H9 (cell line): ENCODE results near the gene RIIAD1. TPM values are rescaled to one million over a fixed set of nuclear protein-coding genes. Genes with fewer than 3 reads are reported as not detected.

Source experiments
- DNase-seq: peaks from one replicate; pipeline ENCODE4 v3.0.0-alpha.2; 2017
- H2AFZ ChIP-seq: one replicate; pipeline ENCODE4 v1.6.1; 2013; ENCODE audit warnings: mild to moderate bottlenecking, low read length, control low read depth, moderate library complexity
- H2AK5ac ChIP-seq: 2 replicates; pipeline ENCODE4 v1.6.1; 2013; ENCODE audit warnings: low read length, control low read depth, mixed read lengths; ENCODE audit not compliant: insufficient read length
- H2BK120ac ChIP-seq: one replicate; pipeline ENCODE4 v1.6.1; 2013; ENCODE audit warnings: low read depth, mild to moderate bottlenecking, low read length, control low read depth, inconsistent platforms; ENCODE audit not compliant: poor library complexity, severe bottlenecking
- H2BK12ac ChIP-seq: 2 replicates; pipeline ENCODE4 v1.6.1; 2013; ENCODE audit warnings: low read length, control low read depth, mixed read lengths, low read depth; ENCODE audit not compliant: insufficient read length
- H2BK15ac ChIP-seq: 2 replicates; pipeline ENCODE4 v1.6.1; 2013; ENCODE audit warnings: low read depth, low read length, control low read depth
- H2BK20ac ChIP-seq: one replicate; pipeline ENCODE4 v1.6.1; 2013; ENCODE audit warnings: low read depth, mild to moderate bottlenecking, low read length, control low read depth, inconsistent platforms; ENCODE audit not compliant: poor library complexity, severe bottlenecking
- H2BK5ac ChIP-seq: 2 replicates; pipeline ENCODE4 v1.6.1; 2013; ENCODE audit warnings: low read length, control low read depth, mixed read lengths; ENCODE audit not compliant: insufficient read length
- H3K14ac ChIP-seq: 2 replicates; pipeline ENCODE4 v1.6.1; 2013; ENCODE audit warnings: low read length, control low read depth; ENCODE audit not compliant: insufficient read depth
- H3K18ac ChIP-seq: 2 replicates; pipeline ENCODE4 v1.6.1; 2013; ENCODE audit warnings: low read depth, mild to moderate bottlenecking, mixed read lengths, low read length, control low read depth; ENCODE audit not compliant: insufficient read length
- H3K23ac ChIP-seq: 2 replicates; pipeline ENCODE4 v1.6.1; 2013; ENCODE audit warnings: low read length, control low read depth, mixed read lengths, low read depth; ENCODE audit not compliant: insufficient read length
- H3K23me2 ChIP-seq: 2 replicates; pipeline ENCODE4 v1.6.1; 2013; ENCODE audit warnings: low read depth, mild to moderate bottlenecking, mixed read lengths, low read length, control low read depth; ENCODE audit not compliant: insufficient read length, poor library complexity, severe bottlenecking
- H3K27ac ChIP-seq: 2 replicates; pipeline ENCODE4 v1.5.1; 2013; ENCODE audit warnings: low read length, control low read depth, mixed read lengths, low read depth; ENCODE audit not compliant: insufficient read length
- H3K27me3 ChIP-seq: 2 replicates; pipeline ENCODE4 v1.6.1; 2013; ENCODE audit warnings: low read length, control low read depth, inconsistent platforms; ENCODE audit not compliant: insufficient read depth
- H3K4ac ChIP-seq: 2 replicates; pipeline ENCODE4 v1.6.1; 2013; ENCODE audit warnings: low read depth, mild to moderate bottlenecking, control low read depth, inconsistent platforms, low read length, moderate library complexity
- H3K4me1 ChIP-seq: 2 replicates; pipeline ENCODE4 v1.6.1; 2013; ENCODE audit warnings: low read length, control low read depth, inconsistent platforms; ENCODE audit not compliant: insufficient read depth
- H3K4me2 ChIP-seq: 2 replicates; pipeline ENCODE4 v1.6.1; 2013; ENCODE audit warnings: low read length, control low read depth, mixed read lengths; ENCODE audit not compliant: insufficient read length, insufficient read depth
- H3K56ac ChIP-seq: 2 replicates; pipeline ENCODE4 v1.6.1; 2013; ENCODE audit warnings: low read depth, mild to moderate bottlenecking, mixed read lengths, low read length, control low read depth; ENCODE audit not compliant: insufficient read length
- H3K79me1 ChIP-seq: 2 replicates; pipeline ENCODE4 v1.6.1; 2013; ENCODE audit warnings: low read depth, mild to moderate bottlenecking, moderate library complexity, low read length, control low read depth, inconsistent platforms; ENCODE audit not compliant: insufficient read depth, poor library complexity, severe bottlenecking
- H3K79me2 ChIP-seq: 2 replicates; pipeline ENCODE4 v1.6.1; 2013; ENCODE audit warnings: low read length, control low read depth, inconsistent platforms; ENCODE audit not compliant: insufficient read depth
- H3K9ac ChIP-seq: 2 replicates; pipeline ENCODE4 v1.6.1; 2013; ENCODE audit warnings: low read length, control low read depth, mixed read lengths; ENCODE audit not compliant: insufficient read length; ENCODE audit errors: extremely low read depth
- H3K9me3 ChIP-seq: one replicate; pipeline ENCODE4 v1.6.1; 2013; ENCODE audit warnings: low read depth, low read length, inconsistent platforms; ENCODE audit not compliant: control insufficient read depth
- H3T11ph ChIP-seq: one replicate; pipeline ENCODE4 v1.6.1; 2013; ENCODE audit warnings: mild to moderate bottlenecking, low read length, control low read depth, inconsistent platforms
- H4K20me1 ChIP-seq: one replicate; pipeline ENCODE4 v1.6.1; 2013; ENCODE audit not compliant: control insufficient read depth, insufficient read length, insufficient read depth
- H4K5ac ChIP-seq: 2 replicates; pipeline ENCODE4 v1.6.1; 2013; ENCODE audit warnings: low read depth, mild to moderate bottlenecking, mixed read lengths, low read length, control low read depth; ENCODE audit not compliant: insufficient read length
- H4K8ac ChIP-seq: replicated peaks from 2 replicates; pipeline ENCODE4 v1.6.1; 2013; ENCODE audit warnings: low read length, control low read depth, mixed read lengths, low read depth; ENCODE audit not compliant: insufficient read length
- H4K91ac ChIP-seq: 2 replicates; pipeline ENCODE4 v1.6.1; 2013; ENCODE audit warnings: low read depth, mild to moderate bottlenecking, moderate library complexity, mixed read lengths, low read length, control low read depth; ENCODE audit not compliant: insufficient read length
- H3K27ac Mint-ChIP-seq, 3 experiments: 2 replicates in 2 of 3; 3 replicates in 1 of 3; pipeline ENCODE4 v1.8.0; 2020 to 2021; ENCODE audit warnings: mixed read lengths in 3 of 3, mild to moderate bottlenecking in 1 of 3, moderate library complexity in 1 of 3
- H3K27me3 Mint-ChIP-seq: 2 replicates; pipeline ENCODE4 v1.8.0; 2021; ENCODE audit warnings: low read depth, mild to moderate bottlenecking, moderate library complexity, mixed read lengths
- H3K36me3 Mint-ChIP-seq, 3 experiments: 2 replicates in 2 of 3; 3 replicates in 1 of 3; pipeline ENCODE4 v1.8.0; 2020 to 2021; ENCODE audit warnings: low read depth in 3 of 3, mixed read lengths in 3 of 3; ENCODE audit not compliant: insufficient read depth in 1 of 3
- H3K4me1 Mint-ChIP-seq, 2 experiments: 2 replicates each; pipeline ENCODE4 v1.8.0; 2020; ENCODE audit warnings: mixed read lengths in 2 of 2
- H3K4me3 Mint-ChIP-seq, 2 experiments: 2 replicates in 1 of 2; 3 replicates in 1 of 2; pipeline ENCODE4 v1.8.0; 2020 to 2021; ENCODE audit warnings: mild to moderate bottlenecking in 2 of 2, mixed read lengths in 2 of 2, moderate library complexity in 1 of 2
- H3K9me3 Mint-ChIP-seq, 2 experiments: 2 replicates in 1 of 2; 3 replicates in 1 of 2; pipeline ENCODE4 v1.8.0; 2020; ENCODE audit warnings: mild to moderate bottlenecking in 2 of 2, mixed read lengths in 2 of 2, moderate library complexity in 1 of 2
- WGBS: extraction: QIAGEN DNeasy Blood & Tissue Kit; methylation state at CpG from one replicate; pipeline ENCODE4 v1.1.7; 2013; ENCODE audit warnings: missing lambda C conversion rate, low lambda C conversion rate, mixed read lengths; ENCODE audit not compliant: insufficient read length; ENCODE audit errors: extremely low coverage; 5-methylcytosine and 5-hydroxymethylcytosine counted together
- total RNA-seq: library from RNA; stranded (reverse); gene quantifications from 2 replicates; pipeline ENCODE4 v1.2.1, GENCODE V29; 2021
- TF ChIP-seq, protein P1 (sequence below): fragments of 200-600 bp; sonication (generic); conservative IDR thresholded peaks from 3 replicates; pipeline ENCODE4 v1.8.0; 2021; ENCODE audit warnings: antibody characterized with exemption, mild to moderate bottlenecking

The RIIAD1 gene
- total RNA-seq, 1 experiment from 2014 or later = 1.4 TPM

DNA sequence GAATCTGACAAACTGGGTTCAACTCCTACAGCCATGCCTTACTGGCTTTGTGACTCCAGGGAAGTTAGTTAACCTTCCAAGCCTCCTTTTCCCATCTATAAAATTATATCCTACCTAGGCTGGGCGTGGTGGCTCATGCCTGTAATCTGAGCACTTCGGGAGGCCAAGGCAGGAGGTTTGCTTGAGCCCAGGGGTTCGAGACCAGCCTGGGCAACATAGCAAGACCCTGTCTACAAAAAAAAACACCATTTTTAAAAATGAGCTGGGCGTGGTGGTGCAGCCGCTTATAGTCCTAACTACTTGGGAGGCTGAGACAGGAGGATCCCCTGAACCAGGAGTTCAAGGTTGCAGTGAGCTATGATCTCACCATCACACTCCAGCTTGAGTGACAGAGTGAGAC is 19.8 kb upstream of the RIIAD1 start:
- Histone ChIP-seq H4K5ac (no peak overlapping the region), H2BK12ac (no peak overlapping the region), H2AFZ (no peak overlapping the region), H3K9me3 (no peaks in the 10 kb centered on the region), H3K27me3 (no peaks in the 10 kb centered on the region), H3K79me2 (no peaks in the 10 kb centered on the region), H4K8ac (no peak overlapping the region), H3K79me1 (no peaks in the 10 kb centered on the region), H3K4me1 (no peaks in the 10 kb centered on the region), H3T11ph (no peak overlapping the region), H2BK15ac (no peak overlapping the region), H3K4ac (no peak overlapping the region), H4K20me1 (no peaks in the 10 kb centered on the region), H3K18ac (no peak overlapping the region), H3K14ac (no peak overlapping the region), H2BK120ac (no peak overlapping the region), H3K27ac (no peak overlapping the region), H3K23me2 (no peaks in the 10 kb centered on the region), H3K4me2 (no peak overlapping the region), H3K23ac (no peak overlapping the region), H4K91ac (no peak overlapping the region), H2BK20ac (no peak overlapping the region), H2BK5ac (no peak overlapping the region), H3K56ac (no peak overlapping the region), H3K9ac (no peak overlapping the region), H2AK5ac (no peak overlapping the region)
- Mint-ChIP-seq H3K4me1 (peaks cover 4 to 10% of the 10 kb centered on the region in 2 experiments; a peak in 3 of 4 replicates), H3K27ac (no peak overlapping the region), H3K9me3 (no peaks in the 10 kb centered on the region), H3K4me3 (no peak overlapping the region), H3K36me3 (peaks cover 2 to 33% (median 29%) of the 10 kb centered on the region in 3 experiments; a peak in 6 of 7 replicates), H3K27me3 (no peaks in the 10 kb centered on the region)
- TF ChIP-seq, protein P1, sequence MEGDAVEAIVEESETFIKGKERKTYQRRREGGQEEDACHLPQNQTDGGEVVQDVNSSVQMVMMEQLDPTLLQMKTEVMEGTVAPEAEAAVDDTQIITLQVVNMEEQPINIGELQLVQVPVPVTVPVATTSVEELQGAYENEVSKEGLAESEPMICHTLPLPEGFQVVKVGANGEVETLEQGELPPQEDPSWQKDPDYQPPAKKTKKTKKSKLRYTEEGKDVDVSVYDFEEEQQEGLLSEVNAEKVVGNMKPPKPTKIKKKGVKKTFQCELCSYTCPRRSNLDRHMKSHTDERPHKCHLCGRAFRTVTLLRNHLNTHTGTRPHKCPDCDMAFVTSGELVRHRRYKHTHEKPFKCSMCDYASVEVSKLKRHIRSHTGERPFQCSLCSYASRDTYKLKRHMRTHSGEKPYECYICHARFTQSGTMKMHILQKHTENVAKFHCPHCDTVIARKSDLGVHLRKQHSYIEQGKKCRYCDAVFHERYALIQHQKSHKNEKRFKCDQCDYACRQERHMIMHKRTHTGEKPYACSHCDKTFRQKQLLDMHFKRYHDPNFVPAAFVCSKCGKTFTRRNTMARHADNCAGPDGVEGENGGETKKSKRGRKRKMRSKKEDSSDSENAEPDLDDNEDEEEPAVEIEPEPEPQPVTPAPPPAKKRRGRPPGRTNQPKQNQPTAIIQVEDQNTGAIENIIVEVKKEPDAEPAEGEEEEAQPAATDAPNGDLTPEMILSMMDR = no peak
- no CpG with 5 or more reads among the region's 5 CpGs for WGBS
- DNase-seq = no peak
